NCI-H2196 (cell line): Measurements from ENCODE around the gene DGKE.

Source experiments
- DNase-seq: peaks from one replicate; lab custom pipeline; 2025; ENCODE audit not compliant: unreplicated experiment; lab: John Stamatoyannopoulos, UW

DGKE gene

GRCh38 chr17:56833809-56834379, at the start of gene DGKE, which contains the start of gene C17orf67:
Gene DGKE, plus strand, starts transcription at chr17:56834151. Its CDS starts 645 bp downstream, at chr17:56834796.
Gene C17orf67, minus strand, starts transcription at chr17:56833920. Its CDS starts 18,110 bp downstream, at chr17:56815810.
- peak; percentile 95 for DNase-seq

- no peak for DNase-seq
These were observed 48.5 kb upstream of the DGKE start for GRCh38 chr17:56785405-56785804.

- no peak for DNase-seq
These were observed 47.8 kb upstream of the DGKE start for GRCh38 chr17:56785997-56786680.

GRCh38 chr17:56786989-56787482, 46.9 kb upstream of the DGKE start:
- no peak for DNase-seq

- no peak for DNase-seq
These were observed 41.7 kb upstream of the DGKE start for GRCh38 chr17:56792267-56792666.

- no peak for DNase-seq
These were observed 40.4 kb upstream of the DGKE start for GRCh38 chr17:56793531-56793930.

GRCh38 chr17:56793957-56794356, 40.0 kb upstream of the DGKE start:
- DNase-seq: no peak

- no peak for DNase-seq
These were observed 38.6 kb upstream of the DGKE start for GRCh38 chr17:56795221-56795865.

GRCh38 chr17:56796536-56796935, 37.4 kb upstream of the DGKE start:
- DNase-seq: no peak

GRCh38 chr17:56798916-56799315, 35.0 kb upstream of the DGKE start:
- no peak for DNase-seq

- no peak for DNase-seq
These were observed 32.3 kb upstream of the DGKE start for GRCh38 chr17:56801459-56802178.

GRCh38 chr17:56803071-56803470, 30.9 kb upstream of the DGKE start:
- no peak for DNase-seq

- DNase-seq: no peak
These were observed 29.5 kb upstream of the DGKE start for GRCh38 chr17:56804454-56804853.

GRCh38 chr17:56806949-56807348, 27.0 kb upstream of the DGKE start:
- no peak for DNase-seq

GRCh38 chr17:56807723-56808122, 26.2 kb upstream of the DGKE start:
- DNase-seq: no peak

GRCh38 chr17:56808503-56808902, 25.4 kb upstream of the DGKE start:
- DNase-seq: peak; percentile 24

GRCh38 chr17:56809106-56809819, 24.7 kb upstream of the DGKE start:
- no peak for DNase-seq

- DNase-seq: no peak
These were observed 24.2 kb upstream of the DGKE start for GRCh38 chr17:56809820-56810179.

GRCh38 chr17:56810343-56810742, 23.6 kb upstream of the DGKE start:
- DNase-seq: no peak

- no peak for DNase-seq
These were observed 22.8 kb upstream of the DGKE start for GRCh38 chr17:56810891-56811775.
